KOPT-K1 (cell line): ENCODE data around the gene CDCA7L.
"Not testable (repeated sequence)": the region's sequence is repeated elsewhere in the genome, so short reads cannot be mapped to it uniquely, and the experiment has no call there.

ENCODE experiments used
- H3K27ac ChIP-seq: fragments of 200-600 bp; sonication (generic); 2 replicates; pipeline ENCODE4 v1.5.1; 2016; ENCODE audit warnings: antibody characterized with exemption, mild to moderate bottlenecking, low read depth, low read length; ENCODE audit not compliant: poor library complexity, severe bottlenecking
- H3K36me3 ChIP-seq: fragments of 200-600 bp; sonication (generic); 2 replicates; pipeline ENCODE4 v1.5.1; 2017; ENCODE audit warnings: antibody characterized with exemption, mild to moderate bottlenecking, low read length, moderate library complexity; ENCODE audit not compliant: insufficient read depth
- H3K9me3 ChIP-seq: fragments of 200-600 bp; sonication (generic); 2 replicates; pipeline ENCODE4 v1.5.1; 2017; ENCODE audit warnings: antibody characterized with exemption, low read length, mild to moderate bottlenecking; ENCODE audit not compliant: insufficient read depth, poor library complexity, severe bottlenecking

CDCA7L gene

GRCh38 chr7:21866731-21867130, 79.0 kb downstream of the CDCA7L start:
- H3K27ac ChIP-seq: no peak overlapping the region
- H3K9me3 ChIP-seq: no peaks in the 10 kb centered on the region
- H3K36me3 ChIP-seq: peaks cover 9% of the 10 kb centered on the region

GRCh38 chr7:21865631-21866204, 80.0 kb downstream of the CDCA7L start:
- H3K27ac ChIP-seq, H3K9me3 ChIP-seq, H3K36me3 ChIP-seq: not testable (repeated sequence)

- Histone ChIP-seq H3K36me3 (no peaks in the 10 kb centered on the region), H3K27ac (peak overlapping the region; percentile 47), H3K9me3 (peaks cover 4% of the 10 kb centered on the region)
Measured at GRCh38 chr7:21851559-21851967, 94.1 kb downstream of the CDCA7L start.
